Transverse colon (tissue), 3 donors: Measurements from ENCODE around the gene CCNB1IP1.
"Not testable (repeated sequence)": the region's sequence is repeated elsewhere in the genome, so short reads cannot be mapped to it uniquely, and the experiment has no call there.

Experiments used
- POLR2A ChIP-seq: fragments of 450-650 bp; IDR thresholded peaks from one replicate; pipeline ENCODE4 v1.6.1; 2016; ENCODE audit warnings: antibody characterized with exemption, mild to moderate bottlenecking, moderate library complexity
- TF ChIP-seq, protein P1 (sequence below), 5 experiments: fragments of 200-600 bp in 3 of 5; fragments of 450-650 bp in 2 of 5; sonication (generic) in 3 of 5; IDR thresholded peaks; 1 replicate in 2 of 5; 2 replicates in 3 of 5; pipeline ENCODE4 v1.5.1; 2016 to 2017; ENCODE audit warnings: antibody characterized with exemption in 5 of 5, inconsistent platforms in 3 of 5, mild to moderate bottlenecking in 2 of 5, moderate library complexity in 1 of 5

DNA sequence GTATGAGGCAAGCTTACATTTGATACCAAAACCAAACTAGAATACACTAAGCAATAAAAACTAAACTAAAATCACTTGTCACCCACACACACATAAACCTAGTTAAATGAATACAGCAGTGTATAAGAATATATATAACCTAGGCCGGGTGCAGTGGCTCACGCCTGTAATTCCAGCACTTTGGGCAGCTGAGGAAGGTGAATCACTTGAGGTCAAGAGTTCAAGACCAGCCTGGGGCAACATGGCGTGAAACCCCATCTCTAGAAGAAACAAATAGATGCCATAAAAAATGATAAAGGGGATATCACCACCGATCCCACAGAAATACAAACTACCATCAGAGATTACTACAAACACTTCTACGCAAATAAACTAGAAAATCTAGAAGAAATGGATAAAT lies 68.7 kb downstream of the CCNB1IP1 start:
- TF ChIP-seq POLR2A, result not testable (repeated sequence)
- TF ChIP-seq, protein P1, sequence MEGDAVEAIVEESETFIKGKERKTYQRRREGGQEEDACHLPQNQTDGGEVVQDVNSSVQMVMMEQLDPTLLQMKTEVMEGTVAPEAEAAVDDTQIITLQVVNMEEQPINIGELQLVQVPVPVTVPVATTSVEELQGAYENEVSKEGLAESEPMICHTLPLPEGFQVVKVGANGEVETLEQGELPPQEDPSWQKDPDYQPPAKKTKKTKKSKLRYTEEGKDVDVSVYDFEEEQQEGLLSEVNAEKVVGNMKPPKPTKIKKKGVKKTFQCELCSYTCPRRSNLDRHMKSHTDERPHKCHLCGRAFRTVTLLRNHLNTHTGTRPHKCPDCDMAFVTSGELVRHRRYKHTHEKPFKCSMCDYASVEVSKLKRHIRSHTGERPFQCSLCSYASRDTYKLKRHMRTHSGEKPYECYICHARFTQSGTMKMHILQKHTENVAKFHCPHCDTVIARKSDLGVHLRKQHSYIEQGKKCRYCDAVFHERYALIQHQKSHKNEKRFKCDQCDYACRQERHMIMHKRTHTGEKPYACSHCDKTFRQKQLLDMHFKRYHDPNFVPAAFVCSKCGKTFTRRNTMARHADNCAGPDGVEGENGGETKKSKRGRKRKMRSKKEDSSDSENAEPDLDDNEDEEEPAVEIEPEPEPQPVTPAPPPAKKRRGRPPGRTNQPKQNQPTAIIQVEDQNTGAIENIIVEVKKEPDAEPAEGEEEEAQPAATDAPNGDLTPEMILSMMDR (IDR thresholded peaks at IDR 0.05), result not testable (repeated sequence)
